ENCODE results near the gene MIS18A.

DNA sequence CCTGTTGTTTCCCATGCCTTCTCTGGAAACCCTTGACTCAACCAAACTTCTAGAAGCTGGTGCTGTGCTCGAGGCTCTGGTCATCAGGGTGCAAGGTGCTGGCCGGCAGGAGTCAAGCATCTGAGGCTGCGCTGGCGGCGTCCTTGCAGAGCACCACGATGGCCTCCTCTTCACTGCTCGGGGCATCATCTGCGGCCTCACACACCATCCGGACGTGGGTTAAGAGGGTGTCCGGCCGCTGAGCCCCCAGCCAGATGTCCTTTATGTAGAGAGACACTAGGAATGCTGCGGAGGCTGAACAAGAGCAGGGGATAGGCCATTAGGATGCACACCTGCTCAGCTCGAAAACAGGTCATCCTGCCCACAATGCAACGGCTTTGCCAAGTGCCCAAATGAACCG, 36.0 kb upstream of the MIS18A start:
- TF ChIP-seq SIN3A (IDR thresholded peaks at IDR 0.05; ENCODE audit: low read depth, low read length) = no peak
- no peak for TF ChIP-seq CTCF (IDR thresholded peaks at IDR 0.05 in 2 of 3, conservative IDR thresholded peaks at IDR 0.05 in 1 of 3; ENCODE audit: control insufficient read depth in 2 of 3, extremely low read depth in 1 of 3, insufficient read depth in 1 of 3, low read depth in 3 of 3, low read length in 3 of 3)
- no peak for TF ChIP-seq SMC3 (IDR thresholded peaks at IDR 0.05; ENCODE audit: borderline replicate concordance, low read length)
- TF ChIP-seq EGR1 (IDR thresholded peaks at IDR 0.05; ENCODE audit: borderline replicate concordance in 1 of 2, low read depth in 2 of 2, low read length in 2 of 2) = no peak
- TF ChIP-seq ATF2 (IDR thresholded peaks at IDR 0.05; ENCODE audit: low read length) = no peak
- no peak for TF ChIP-seq HDAC2 (IDR thresholded peaks at IDR 0.05)
- TF ChIP-seq EZH2 (IDR thresholded peaks at IDR 0.05; ENCODE audit: borderline replicate concordance, control insufficient read depth, low read depth, low read length) = no peak
- no peak for TF ChIP-seq RFX5 (IDR thresholded peaks at IDR 0.05; ENCODE audit: low read depth, low read length)
- TF ChIP-seq ESRRA (IDR thresholded peaks at IDR 0.05; ENCODE audit: low read length) = no peak
- no peak for TF ChIP-seq REST (IDR thresholded peaks at IDR 0.05; ENCODE audit: low read depth, low read length)
- no peak for TF ChIP-seq FOXM1 (IDR thresholded peaks at IDR 0.05; ENCODE audit: low read depth, low read length)
- TF ChIP-seq POLR2A (IDR thresholded peaks at IDR 0.05; ENCODE audit: low read depth, low read length) = no peak
